ENCODE data around the gene TOM1. TPM values are rescaled to one million over a fixed set of nuclear protein-coding genes. Genes with fewer than 3 reads are reported as not detected.

Gene TOM1
- total RNA-seq, 6 donors from 2014 or later: 79.2 to 194 (median 94.6) TPM

DNA sequence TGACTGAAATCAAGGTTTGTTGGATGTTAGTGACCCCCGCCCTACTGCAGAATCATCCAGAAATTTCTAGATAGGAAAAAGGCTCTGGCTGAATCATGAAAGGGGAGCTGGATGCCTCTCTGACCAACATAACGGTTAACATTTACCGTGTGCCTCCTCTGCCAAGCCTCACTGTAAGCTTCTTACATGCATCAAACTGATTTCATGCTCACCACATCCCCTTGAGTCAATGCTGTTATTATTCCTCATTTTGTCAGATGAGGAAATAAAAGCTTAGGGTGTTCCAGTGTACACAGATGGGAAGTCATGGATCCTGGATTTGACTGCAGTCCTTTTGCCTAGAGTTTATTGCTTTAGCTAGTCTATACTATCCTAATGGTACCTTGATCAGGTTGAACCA, 75.3 kb downstream of the TOM1 start:
- Histone ChIP-seq H3K36me3 (no peaks in the 10 kb centered on the region), H3K27me3 (no peaks in the 10 kb centered on the region), H3K4me3 (no peak overlapping the region), H3K27ac (peak overlapping the region in 2 of 4 donors; percentile 4 to 28), H3K9me3 (no peaks in the 10 kb centered on the region), H3K4me1 (peaks cover 21 to 32% (median 25%) of the 10 kb centered on the region in 4 donors)
- DNase-seq (no peak), ATAC-seq (ENCODE audit: low FRiP score in 2 of 2) (no peak)
- TF ChIP-seq EP300 (IDR thresholded peaks at IDR 0.05) (peak in 1 of 4 donors; percentile 25), POLR2A (IDR thresholded peaks at IDR 0.05) (no peak), POLR2AphosphoS5 (IDR thresholded peaks at IDR 0.05) (no peak)
- TF ChIP-seq, protein P1, sequence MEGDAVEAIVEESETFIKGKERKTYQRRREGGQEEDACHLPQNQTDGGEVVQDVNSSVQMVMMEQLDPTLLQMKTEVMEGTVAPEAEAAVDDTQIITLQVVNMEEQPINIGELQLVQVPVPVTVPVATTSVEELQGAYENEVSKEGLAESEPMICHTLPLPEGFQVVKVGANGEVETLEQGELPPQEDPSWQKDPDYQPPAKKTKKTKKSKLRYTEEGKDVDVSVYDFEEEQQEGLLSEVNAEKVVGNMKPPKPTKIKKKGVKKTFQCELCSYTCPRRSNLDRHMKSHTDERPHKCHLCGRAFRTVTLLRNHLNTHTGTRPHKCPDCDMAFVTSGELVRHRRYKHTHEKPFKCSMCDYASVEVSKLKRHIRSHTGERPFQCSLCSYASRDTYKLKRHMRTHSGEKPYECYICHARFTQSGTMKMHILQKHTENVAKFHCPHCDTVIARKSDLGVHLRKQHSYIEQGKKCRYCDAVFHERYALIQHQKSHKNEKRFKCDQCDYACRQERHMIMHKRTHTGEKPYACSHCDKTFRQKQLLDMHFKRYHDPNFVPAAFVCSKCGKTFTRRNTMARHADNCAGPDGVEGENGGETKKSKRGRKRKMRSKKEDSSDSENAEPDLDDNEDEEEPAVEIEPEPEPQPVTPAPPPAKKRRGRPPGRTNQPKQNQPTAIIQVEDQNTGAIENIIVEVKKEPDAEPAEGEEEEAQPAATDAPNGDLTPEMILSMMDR (IDR thresholded peaks at IDR 0.05): no peak
- WGBS, 2 donors: 73 to 84% methylated on average over 3 of the region's 3 CpGs

DNA sequence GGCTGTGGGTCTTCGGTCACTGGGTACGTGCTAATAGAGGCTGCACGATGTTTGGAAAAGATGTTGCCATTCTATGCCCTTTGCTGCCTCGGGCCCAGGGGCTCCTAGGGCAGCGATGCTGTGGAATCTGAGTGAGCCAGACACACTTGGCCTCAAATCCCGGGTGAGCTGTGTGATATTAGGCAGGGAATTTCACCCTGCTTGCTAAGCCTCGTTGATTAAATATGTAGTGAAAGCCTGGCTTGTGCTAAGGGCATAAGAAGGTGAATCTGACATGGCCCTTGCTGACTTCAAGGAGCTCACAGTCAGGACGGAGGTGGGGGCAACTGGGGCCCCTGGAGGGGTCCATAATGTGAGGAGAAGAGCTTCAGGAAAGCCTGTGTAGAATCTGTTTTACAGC, 75.8 kb downstream of the TOM1 start:
- ATAC-seq (ENCODE audit: low FRiP score in 2 of 2) (no peak), DNase-seq (no peak)
- peaks cover 23 to 37% (median 29%) of the 10 kb centered on the region in 4 donors for H3K4me1 ChIP-seq
- H3K9me3 ChIP-seq: no peaks in the 10 kb centered on the region
- no peaks in the 10 kb centered on the region for H3K27me3 ChIP-seq
- no peak overlapping the region for H3K4me3 ChIP-seq
- WGBS, 2 donors: 70 to 83% methylated on average over 8 of the region's 8 CpGs
- H3K36me3 ChIP-seq: no peaks in the 10 kb centered on the region
- H3K27ac ChIP-seq: peak overlapping the region in 2 of 4 donors; percentile 28 to 87
- no peak for TF ChIP-seq POLR2A (IDR thresholded peaks at IDR 0.05)
- no peak for TF ChIP-seq EP300 (IDR thresholded peaks at IDR 0.05)
- TF ChIP-seq, protein P1 (IDR thresholded peaks at IDR 0.05): no peak
- no peak for TF ChIP-seq POLR2AphosphoS5 (IDR thresholded peaks at IDR 0.05)

DNA sequence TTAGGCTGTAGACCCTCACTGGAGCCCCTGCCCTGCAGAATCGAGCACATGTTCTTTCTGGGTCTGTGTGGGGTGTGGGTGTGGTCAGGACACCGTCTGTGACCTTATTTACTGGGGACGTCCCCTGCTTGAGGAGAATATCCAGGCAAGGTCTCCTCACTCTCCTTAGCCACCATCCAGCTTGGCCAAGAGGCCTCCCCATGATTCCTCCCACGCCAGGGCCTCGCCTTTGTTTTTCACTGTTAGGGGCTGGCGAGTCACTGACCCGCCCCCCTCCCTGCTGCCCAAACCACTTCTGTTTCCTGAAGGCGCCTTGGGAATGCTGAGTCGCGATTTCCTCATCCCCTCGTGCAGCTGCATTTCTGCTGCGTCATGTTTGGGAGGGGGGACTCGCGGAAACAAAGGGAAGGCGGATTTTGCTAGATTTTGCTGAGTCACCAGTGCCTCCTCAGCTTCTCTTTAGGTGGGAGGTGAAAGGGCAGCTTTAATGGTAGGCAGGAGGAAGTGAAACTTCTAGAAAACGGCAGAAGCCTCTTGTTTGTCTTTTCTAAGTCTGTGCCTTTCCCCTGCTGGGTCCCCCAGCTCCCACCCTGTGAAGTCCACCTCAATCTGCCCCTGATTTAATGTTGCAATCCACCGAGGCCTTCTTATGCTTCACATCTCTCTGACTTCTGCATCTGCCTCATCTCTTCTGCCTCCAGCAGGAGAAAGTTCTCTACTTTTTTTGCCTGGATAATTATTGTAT, 77.2 kb downstream of the TOM1 start:
- H3K36me3 ChIP-seq: no peaks in the 10 kb centered on the region
- H3K4me3 ChIP-seq: peak overlapping the region in 1 of 4 donors; percentile 6
- peak; percentile 97 to 98 for TF ChIP-seq POLR2AphosphoS5 (IDR thresholded peaks at IDR 0.05)
- peak in 1 of 4 donors; percentile 63 for TF ChIP-seq POLR2A (IDR thresholded peaks at IDR 0.05)
- TF ChIP-seq EP300 (IDR thresholded peaks at IDR 0.05): peak in 2 of 4 donors; percentile 88 to 94
- TF ChIP-seq, protein P1 (IDR thresholded peaks at IDR 0.05): no peak
- DNase-seq (peak in 1 of 2 donors; percentile 97), ATAC-seq (ENCODE audit: low FRiP score in 2 of 2) (peak; percentile 73 to 82)
- H3K27ac ChIP-seq: peak overlapping the region; percentile 71 to 89 (median 80)
- no peaks in the 10 kb centered on the region for H3K27me3 ChIP-seq
- peaks cover 25 to 46% (median 31%) of the 10 kb centered on the region in 4 donors for H3K4me1 ChIP-seq
- WGBS, 2 donors: 6 to 8% methylated on average over 14 to 17 of the region's 17 CpGs
- H3K9me3 ChIP-seq: no peaks in the 10 kb centered on the region

GRCh38 chr22:35377735-35378134, 78.0 kb downstream of the TOM1 start:
- WGBS, 2 donors: 68 to 79% methylated on average over 3 of the region's 3 CpGs
- peak in 1 of 2 donors; percentile 51 for DNase-seq
- no peak for ATAC-seq (ENCODE audit: low FRiP score in 2 of 2)
- TF ChIP-seq, protein P1 (IDR thresholded peaks at IDR 0.05): no peak
- TF ChIP-seq POLR2AphosphoS5 (IDR thresholded peaks at IDR 0.05): no peak
- no peak for TF ChIP-seq EP300 (IDR thresholded peaks at IDR 0.05)
- TF ChIP-seq POLR2A (IDR thresholded peaks at IDR 0.05): no peak
- Histone ChIP-seq H3K4me1 (peaks cover 19 to 45% (median 28%) of the 10 kb centered on the region in 4 donors), H3K27me3 (no peaks in the 10 kb centered on the region), H3K4me3 (no peak overlapping the region), H3K27ac (peak overlapping the region; percentile 60 to 89 (median 79)), H3K9me3 (no peaks in the 10 kb centered on the region), H3K36me3 (no peaks in the 10 kb centered on the region)

All from upper lobe of left lung (tissue), 6 donors.